NCI-H146 treated with DMSO at 0.1 percent for 48 hours (cell line): ENCODE data around the gene THBS1.

Experiments
- DNase-seq: peaks from one replicate; lab custom pipeline; 2025; ENCODE audit not compliant: unreplicated experiment; lab: John Stamatoyannopoulos, UW

The THBS1 gene

DNA sequence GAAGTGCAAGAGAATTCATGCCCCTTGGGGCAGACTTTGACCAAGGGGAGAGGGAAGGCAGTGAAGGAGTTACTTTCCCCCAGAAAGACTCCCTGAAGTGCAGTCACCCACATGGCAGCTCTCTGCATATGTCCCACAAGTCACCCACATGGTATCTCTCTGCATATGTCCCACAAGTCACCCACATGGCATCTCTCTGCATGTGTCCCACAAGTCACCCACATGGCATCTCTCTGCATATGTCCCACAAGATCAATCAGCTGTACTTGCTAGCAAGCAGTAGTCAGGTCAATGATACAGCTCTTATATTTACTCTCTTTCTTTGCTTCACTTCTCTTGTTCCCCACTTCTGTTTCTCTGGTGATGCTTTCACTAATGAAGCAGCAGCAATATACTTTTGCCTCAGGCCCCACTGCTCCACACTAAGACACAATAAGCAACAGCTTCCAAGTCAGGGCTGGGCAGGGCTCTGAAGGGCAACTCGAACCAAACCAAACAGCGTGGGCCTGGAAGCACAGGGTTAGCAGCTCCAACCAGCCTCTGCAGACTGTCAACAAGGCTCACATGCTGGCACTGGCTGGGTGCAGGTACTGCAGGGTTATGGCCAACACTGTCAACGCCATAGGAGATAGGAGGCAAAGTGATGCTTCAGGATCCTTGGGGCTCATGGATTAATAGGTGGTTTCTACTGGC, 46.7 kb downstream of the THBS1 start:
- DNase-seq: no peak

DNA sequence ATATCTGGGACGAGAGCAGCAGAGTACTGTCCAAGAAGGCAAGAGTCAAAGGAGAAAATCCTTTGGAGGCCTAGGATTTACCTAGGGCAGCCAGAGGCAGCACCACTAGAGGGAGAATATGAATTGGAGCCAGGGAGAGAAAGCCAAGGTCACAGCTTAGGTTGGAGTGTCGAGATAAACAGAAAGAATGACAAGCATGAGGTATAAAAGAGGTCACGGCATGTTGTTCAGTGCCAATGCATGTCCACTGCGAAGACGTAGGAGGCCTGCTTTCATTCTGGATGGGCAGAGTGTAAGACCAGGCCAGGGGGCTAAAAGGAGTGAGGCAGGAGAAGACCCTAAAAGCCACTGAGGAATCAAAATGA, 47.2 kb downstream of the THBS1 start:
- no peak for DNase-seq

DNA sequence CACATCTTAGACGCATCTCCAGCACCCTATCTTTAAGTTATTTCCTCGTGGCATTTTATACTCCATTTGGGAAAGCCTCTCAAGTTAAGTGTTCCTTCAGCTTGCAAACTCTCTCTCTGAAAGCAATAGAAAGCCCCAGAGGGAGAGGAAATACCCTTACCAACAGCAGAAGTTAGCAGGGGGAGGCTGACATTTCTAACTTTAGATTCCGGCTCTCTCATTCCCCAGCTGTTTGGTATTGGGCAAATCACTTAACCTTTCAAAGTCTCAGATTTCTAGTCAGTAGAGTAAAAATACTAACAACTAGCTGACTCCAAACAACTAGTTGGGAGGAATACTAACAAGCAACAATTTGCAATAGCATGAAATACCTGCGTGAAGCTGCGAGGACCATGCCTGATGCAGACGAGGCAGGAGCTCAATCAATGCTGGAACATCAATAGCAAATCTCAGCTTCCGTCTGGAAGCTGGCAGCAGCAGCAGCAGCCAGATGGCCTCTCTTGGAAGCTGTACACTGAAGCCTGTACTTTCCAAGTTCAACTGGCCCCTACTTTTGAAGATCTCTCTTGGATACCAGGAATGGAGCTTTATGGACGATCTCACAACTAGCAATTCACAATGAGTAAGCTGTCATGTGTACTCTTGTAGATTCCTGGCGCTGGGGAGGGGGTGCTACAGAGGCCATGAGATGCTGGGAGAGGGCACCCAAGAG, 47.8 kb downstream of the THBS1 start:
- no peak for DNase-seq

DNA sequence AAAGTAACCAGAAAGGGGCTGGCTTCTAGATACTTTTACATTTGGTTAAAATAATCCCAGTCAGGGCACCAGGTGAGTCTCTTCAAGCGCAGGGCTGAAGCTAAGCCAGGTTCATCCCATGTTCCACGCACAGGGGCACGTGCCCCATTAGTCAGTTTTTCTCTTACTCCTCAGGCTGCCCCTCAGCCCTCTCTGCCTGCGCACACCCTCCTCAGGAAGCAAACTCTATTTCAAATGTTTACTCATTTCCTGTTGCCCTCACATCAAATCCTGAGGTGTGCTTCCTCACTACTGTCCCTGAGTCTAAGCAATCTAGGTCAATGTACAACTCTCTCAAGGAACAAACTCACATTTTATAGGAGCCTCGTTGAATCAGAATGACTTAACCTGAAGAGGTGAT, 48.5 kb downstream of the THBS1 start:
- DNase-seq: no peak

DNA sequence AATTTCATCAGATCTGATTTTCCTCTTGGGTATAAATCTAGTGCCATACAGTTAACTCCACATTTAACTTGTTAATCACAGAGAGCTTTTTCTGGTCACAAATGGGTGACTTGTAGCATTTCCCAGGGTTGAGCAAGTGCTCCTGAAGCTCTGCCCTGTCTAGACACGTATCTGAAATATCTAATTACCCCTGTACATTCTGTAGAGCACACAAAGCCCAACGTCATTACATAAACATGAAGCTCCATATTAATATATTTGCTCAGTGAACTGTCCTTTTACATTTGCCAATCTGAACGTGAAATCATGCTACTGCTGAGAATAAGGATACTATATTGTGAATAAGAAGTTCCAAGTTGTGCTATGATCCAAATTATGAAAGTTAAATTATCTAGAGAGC, 49.0 kb downstream of the THBS1 start:
- no peak for DNase-seq

DNA sequence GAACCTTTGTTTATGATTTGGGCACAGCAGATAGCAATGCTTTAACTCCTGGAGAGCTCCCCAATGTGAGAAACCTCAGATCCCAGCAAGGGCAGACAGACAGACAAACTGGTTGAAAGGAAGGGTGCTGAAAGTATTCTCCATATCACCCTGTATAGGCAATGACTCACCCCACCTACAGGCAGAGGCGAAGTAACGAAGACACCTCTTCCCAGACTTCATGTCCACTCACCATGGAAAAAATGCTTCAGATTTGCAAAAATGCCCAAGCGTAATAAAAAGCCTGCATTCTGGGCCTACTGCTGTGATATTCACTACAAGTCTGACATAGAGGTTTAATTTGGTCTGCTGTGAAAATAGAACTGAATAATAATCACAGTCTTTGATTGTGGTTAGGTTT, 50.5 kb downstream of the THBS1 start:
- no peak for DNase-seq

DNA sequence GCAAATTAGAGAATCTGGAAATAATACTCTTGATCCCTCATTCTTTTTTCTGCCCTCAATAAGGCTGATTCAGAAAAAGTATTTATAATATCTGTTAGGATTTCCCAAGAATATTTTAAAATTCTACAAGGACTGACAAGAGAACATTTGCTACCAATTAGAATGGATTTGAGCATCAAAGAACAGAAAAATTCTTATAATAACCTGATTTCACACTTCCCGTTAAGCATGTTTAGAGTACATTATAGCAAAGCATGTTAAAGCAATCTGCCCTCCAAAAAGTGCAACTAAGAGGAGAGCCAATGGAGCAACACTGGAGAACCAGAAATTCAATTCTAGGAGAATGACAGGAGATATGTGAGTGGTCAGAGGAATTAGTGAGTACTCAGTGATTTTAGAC, 57.2 kb downstream of the THBS1 start:
- no peak for DNase-seq

DNA sequence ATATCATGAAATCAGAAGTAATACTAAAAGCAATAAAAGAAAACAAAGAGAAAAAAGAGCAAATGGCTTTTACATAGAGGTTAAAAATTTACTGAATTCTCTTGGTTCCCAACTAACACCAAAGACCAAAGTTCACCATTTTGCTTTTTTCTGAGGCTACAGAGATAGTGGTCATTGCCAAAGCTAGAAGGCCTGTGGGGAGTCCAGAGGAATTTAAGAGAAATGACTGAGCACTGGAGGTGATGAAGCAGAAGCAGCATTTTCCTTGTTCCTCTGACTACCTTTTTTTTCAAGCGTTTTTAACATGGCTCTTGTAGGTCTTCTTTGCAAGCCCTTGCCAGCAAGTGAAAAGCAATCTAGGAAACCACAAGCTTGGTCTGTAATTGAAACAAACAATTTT, 58.2 kb downstream of the THBS1 start:
- DNase-seq: no peak

DNA sequence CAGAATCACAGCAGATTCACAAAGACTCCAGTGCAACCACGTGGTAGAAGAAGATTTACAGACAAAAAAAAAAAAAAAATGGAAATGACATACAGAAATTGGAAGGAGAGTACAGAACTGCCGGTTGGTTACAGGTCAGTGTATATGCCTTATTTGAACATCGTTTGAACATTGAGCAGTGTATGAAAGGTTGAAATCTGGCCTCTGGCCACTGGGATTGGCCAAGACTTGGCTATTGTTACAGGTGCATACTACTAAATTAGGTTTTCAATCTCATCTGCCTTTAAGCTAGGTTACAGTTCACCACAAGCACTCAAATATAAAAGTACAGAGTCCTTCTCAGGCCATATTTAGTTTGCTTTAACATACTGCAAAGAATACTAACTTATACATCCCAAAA, 59.8 kb downstream of the THBS1 start:
- no peak for DNase-seq

DNA sequence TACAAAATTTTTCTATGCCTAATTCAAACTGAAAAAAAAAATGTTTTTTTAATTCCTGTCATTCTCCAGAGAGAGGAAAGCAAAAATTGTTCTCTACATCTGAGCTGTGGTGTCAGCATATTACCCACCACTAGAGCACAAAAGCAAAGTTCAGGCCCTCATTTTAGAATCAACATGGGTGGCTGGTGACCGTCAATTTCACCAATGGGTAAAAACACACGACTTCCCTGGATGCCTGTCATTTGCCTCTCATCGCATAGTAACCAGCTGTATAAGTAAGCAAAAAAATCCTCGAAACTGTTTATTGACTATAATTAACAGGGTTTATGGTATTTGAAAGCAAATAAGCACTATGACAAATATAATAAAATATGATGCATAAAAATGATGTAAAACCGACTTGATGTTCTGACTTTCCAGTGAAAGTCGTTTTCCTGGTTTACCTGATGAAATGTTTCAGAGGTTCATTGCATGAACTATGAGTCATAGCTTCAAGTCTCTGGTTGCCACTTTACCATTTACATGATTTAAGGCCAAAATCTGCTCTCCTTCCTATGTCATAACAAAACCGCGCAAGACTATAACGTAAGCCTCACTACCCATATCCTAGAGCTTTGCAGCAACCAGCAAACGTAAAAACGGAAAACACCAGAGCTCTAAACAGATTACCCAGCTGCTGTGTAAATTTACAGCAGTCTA, 60.5 kb downstream of the THBS1 start:
- no peak for DNase-seq

DNA sequence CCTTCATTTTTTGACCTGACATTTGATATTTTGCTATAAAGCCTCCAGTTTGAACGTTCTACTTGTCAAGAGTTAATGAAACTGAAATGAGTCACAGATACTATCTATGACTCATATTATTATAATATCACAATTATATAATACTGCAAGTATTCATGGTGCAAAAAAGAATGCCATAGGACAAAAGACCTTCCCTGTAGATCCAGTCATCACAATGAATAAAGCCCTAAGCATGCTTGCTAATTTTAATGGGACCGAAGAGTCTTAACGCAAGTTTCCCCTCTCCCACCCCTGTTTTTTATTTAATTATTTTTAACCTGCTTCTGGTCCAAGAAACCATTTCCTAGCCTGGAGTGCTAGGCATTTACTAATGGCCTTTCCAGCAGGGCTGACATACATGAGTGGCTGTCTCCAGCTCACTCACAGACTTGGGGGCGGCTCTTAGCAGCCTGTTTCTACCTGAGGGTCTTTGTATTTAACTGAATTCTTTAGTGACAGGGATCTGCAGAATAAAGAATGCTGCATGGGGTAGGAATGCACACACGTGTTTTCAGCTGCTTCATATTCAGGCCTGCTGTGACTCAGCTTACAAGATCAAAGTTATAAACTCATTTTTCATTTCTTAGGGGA, 61.2 kb downstream of the THBS1 start:
- no peak for DNase-seq

DNA sequence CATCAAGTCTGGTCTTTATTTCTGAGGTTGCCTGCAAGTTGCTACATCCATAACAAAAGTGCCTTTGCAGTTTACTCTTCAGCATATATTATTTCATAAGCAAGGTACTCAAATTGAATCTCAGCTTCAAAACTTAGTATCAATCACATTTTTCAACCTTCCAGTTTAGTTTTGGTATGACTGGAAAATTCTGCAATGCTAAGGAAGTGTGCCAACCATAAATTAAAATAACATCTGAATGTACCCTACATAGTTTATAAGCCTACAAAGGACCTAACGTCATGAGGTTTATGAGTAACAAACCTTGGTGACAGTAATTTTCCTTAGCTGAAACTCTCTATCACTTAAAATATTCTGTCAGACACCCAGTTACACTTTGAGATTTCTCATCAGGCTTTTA, 62.8 kb downstream of the THBS1 start:
- no peak for DNase-seq

DNA sequence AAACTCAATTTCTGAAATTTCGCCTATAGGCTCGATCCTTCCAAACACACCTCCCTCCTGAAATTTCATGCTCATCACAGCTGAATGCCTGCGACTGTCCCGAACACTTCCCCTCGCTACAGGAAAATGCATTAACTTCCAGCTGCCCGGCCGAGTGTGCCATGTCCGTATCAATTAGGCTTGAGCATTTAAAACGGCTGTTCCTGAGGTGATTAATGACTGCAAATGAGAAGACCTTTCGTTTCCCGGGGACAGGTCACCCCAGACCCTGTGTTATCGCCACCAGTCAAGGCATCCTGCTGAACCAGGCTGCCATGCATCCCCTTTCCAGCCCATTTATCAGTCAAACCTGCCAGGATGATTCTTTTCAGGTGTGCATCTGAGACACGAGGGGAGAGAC, 63.3 kb downstream of the THBS1 start:
- DNase-seq: no peak

DNA sequence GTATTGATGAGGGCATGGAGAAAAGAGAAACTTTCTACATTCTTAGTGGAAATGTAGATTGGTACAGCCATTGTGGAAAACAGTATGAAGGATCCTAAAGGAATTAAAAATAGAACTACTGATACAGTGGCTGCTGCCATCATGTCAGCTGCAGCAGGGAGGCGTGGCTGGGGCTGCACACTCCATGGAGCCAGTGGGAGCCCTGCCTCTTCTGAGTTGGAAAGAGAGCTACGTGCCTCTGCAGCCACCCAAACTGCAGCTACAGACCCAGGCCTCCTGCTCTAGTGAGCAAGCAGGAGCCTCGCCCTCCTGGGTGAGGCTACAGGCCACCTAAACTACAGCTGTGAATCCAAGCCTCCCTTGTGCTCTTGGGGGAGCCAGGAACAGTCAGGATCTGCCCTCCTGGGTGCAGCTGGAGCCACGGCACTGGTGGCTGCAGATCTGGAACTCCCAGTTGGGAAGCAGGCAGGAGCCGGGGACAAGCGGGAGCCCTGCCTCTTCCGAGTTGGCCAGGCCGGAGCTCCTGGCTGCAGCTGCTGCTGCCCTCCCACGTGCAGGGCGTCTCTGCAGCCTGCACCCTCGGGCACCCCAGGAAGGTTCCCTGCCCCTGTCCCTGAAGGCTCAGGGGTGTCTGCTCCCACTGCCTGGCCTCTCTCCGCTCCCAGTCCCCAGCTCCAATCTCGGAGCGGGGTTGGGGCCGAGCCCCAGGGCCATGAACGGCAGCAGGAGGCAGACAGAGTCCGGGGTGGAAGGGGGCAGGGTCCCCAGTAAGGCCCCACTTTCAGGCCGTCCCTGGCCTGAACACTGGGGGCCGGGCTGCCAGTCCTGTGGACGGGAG, 64.5 kb downstream of the THBS1 start:
- DNase-seq: no peak

DNA sequence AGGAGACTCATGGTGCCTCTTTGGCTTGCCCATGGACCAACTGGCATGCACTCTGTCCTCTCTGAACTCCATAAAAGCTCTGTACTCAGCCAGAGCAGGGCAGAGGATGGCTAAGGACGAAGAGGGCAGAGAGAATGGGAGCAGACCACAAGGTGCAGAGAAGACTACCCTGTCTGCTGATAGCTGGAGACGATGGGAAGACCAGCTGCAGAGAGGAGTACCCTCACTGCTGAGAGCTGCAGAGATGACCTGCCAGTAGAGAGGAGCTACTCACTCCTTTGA, 65.0 kb downstream of the THBS1 start:
- no peak for DNase-seq

DNA sequence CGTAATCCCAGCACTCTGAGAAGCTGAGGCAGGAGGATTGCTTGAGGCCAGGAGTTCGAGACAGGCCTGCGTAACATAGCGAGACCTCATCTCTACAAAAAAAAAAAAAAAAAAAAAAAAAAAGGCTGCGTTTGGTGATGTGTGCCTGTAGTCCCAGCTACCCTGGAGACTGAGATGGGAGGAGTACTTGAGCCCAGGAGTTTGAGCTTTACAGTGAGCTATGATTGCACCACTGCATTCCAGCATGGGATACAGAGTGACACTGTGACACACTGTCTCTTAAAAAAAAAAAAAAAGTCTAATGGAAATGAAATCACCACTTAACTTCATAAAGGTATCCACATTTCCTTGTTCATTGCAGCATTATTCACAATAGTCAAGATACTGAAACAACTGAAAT, 65.5 kb downstream of the THBS1 start:
- DNase-seq: no peak
